Stimulated activated CD8-positive, alpha-beta memory T cell treated with anti-CD3 and anti-CD28 coated beads, Interleukin-15, amount 100 ng/mL, for 4 hours (primary cell): ENCODE results near the gene HES2.
"Not testable (repeated sequence)": the region's sequence is repeated elsewhere in the genome, so short reads cannot be mapped to it uniquely, and the experiment has no call there.

Source experiments
- DNase-seq, 2 donors: peaks; one replicate each; pipeline ENCODE4 v3.0.0-alpha.2; 2020; ENCODE audit warnings: low read depth in 2 of 2

HES2 gene, protein sequence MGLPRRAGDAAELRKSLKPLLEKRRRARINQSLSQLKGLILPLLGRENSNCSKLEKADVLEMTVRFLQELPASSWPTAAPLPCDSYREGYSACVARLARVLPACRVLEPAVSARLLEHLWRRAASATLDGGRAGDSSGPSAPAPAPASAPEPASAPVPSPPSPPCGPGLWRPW

DNA sequence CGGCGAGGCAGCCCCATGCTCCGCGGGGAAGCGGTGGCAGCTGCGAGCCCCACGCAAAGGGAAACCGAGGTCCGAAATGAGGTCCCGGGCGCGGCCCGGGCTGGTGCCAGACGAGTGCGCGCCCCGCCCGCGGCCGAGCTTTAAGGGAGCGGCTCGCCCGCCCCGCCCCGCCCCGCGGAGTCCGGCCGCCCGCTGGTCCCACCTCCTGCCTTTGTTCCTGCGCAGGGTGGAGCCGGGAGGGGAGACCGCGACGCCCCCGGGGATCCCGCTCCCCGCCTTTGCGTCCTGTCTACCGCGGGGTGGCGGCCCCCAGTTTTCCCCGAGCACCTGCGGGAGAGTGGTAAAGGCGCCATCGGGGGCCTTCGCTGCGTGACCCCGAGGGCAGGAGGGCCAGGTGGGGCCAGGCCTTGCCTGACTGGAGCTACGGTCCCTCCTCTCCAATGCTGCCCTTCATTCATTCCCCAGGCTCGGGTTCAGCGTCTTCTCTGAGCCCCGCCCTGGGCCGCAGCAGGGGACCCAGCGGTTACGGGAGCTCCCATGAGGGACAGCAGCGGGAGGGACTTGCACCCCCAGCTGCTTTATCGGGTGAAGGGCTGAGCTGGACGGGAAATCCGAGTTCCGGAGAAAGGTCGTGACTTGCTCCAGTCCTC lies at the start of gene HES2:
Gene HES2 (minus strand): TSS at position 116 of the 650 bp plus-strand sequence. CDS start 99 bp downstream, at position 17.
- DNase-seq, result no peak

DNA sequence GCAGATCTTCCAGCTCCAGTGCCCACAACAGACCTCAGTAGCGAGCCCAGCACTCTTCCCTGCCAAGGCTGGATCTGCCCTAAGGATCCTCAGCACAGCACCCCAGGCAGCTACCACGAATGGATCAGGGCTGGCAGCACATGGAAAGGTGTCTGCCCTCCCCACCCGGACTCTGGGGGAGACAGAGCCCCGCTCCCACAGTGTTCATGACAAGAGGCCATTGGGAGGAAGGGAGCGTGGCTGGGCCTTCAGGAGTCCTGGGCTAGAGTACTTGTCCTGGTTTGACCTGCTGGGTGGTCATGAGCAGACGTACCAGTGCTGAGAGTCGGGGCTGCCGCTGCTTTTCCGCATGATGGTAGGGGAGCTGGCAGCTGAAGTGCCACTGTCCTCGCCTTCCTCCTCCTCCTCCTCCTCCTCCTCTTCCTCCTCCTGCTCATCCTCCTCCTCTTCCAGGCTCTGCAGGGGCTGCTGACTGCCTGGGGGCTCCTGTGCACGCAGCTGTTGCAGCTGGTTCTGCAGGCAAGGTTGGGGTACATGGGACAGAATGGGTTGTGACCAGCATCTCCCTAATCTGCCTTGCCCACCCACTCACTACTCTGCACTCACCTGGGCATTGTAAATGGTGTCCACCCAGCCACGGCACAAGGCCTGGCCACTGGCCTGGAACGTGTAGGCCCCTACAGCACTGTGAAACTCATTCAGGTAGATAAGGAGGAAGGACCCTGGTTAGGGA lies 49.2 kb upstream of the HES2 start:
- no peak for DNase-seq

DNA sequence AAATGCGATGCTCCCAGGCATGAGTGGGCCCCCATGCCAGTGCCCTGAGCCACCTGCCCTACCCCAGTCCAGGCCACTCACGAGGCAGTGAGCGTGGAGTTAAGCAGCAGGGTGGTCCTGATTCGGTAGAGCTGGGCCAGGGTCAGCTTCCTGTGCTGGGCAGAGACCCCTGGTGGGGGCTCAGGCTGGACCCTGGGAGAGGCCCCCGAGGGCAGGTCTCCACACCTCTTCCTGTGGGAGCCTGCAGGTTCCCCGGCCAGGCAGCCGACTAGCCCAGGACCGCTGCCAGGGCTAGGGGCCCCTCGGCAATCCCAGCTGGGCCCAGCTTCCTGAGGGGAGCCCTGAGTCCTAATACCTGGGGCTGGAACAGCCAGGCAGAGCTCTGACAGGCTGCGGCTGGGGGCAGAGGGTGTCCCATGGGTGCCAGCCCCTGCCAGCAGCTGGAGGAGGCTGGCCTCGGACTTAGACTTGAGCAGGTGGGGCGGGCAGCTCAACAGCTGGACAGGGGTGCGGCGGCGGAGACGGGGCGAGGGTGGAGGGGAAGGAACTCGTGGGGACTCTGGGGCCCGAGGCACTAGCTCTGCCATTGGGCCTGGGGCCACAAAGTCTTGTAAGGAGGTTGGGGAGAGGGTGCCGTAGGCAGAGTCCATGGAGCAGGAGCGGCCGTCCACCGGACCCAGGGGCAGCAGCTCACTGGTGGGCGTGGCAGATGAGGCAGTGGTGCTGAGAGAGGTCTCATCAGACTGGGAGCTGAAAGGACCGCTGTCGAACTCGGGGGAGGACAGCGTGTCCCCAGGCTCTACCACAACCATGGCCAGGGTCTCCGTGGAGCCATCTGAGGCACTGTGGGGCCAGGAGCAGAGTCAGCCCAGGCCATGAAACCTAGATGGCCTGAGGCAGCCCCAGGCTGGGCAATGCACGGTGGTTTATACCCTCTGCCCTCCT lies 48.3 kb upstream of the HES2 start:
- no peak for DNase-seq

DNA sequence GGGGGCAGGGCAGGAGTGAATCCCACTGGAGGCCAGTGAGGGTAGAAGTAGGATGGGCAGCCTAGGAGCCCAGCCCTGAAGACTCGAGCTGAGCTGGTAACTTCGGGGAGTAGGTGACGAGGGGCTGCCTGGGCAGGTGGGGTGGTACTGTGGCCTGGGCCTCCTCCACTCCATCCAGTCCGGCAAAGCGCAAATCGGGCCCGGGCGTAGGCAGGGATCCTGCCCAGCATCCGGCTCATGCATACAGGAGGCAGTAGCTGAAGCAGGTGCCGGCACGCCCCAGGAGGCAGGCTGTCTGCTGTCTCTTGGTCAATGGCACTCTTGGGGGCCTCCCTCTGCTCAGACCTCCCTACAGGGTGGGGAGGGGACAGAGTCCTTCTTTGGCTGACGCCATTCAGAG lies 47.5 kb upstream of the HES2 start:
- DNase-seq, result no peak

DNA sequence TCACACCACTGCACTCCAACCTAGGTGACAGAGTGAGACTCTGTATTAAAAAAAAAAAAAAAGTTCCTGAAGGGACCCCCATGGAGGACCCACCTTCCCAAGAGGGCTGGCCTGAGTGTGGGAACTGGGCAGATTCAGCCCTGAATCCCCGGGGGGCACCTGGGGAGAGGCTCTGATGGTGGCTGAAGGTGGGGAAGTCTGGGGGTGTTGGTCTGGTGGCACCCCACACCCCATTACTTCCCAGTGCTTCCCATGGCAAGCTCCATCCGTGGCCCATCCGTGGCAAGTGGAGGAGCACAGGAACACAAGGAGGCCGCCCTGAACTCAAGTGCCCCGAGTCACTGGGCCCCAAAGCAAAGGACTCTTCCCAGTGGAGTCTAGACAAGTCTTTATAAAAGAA lies 47.0 kb upstream of the HES2 start:
- DNase-seq, result no peak

DNA sequence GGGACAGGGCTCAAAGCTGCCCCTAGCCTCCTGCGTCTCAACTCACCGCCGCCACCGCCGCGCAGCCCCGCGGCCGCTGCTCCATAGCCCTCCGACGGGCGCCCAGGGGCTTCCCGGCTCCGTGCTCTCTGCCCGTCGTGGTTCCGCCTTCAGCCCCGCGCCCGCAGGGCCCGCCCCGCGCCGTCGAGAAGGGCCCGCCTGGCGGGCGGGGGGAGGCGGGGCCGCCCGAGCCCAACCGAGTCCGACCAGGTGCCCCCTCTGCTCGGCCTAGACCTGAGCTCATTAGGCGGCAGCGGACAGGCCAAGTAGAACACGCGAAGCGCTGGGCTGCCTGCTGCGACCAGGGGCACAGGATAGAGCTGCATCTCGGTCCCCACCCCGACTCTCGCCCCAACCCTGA lies 46.3 kb upstream of the HES2 start, which contains the start of gene TNFRSF25:
Gene TNFRSF25 (minus strand): TSS at position 151 of the 400 bp plus-strand sequence. CDS start 66 bp downstream, at position 85.
- DNase-seq, result no peak

DNA sequence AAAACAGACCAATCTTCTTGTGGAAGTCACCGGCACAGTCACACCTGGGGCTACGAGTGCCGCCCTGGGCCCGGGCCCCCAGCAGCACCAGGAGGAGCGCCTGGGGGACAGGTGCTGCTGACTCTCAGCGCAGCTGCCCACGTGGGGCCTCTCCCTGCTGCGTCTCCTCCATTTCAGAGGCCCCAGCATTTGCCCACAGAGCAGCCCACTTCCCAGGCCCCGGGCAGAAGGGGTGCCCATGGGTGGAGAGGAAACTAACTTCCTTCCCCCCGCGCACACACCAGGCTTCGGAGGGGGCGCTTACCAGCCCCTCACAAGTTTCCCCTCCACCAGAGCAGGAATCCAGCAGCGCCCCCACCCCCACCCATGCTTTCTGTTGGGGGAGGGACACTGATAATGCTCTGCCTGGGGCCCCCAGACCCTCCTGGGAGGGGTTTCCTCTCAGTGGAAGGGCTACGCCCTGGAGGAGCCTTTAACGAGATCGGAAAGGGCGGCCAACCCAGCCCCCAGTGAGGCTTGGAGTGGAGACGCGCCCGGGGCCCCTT lies 45.8 kb upstream of the HES2 start:
- no peak for DNase-seq

DNA sequence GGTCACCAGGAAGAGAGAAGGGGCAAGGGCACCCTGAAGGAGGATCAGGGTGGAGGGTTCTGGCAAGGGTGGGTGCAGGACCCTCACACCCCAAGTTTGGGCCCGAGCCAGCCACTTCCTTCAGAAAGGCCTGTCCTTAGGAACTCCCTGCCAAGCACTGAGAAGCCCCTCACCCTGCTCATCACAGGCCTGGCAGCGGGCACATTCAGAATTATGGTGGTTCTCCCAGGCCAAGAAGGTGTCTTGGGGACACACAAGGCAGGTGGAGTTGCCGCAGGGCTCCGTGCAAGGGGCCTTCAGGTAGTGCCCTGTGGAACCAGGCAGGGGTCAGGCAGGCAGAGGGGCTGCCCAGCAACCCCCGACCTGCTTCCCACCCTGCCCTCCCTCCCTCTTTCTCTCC lies 45.2 kb upstream of the HES2 start:
- no peak for DNase-seq

DNA sequence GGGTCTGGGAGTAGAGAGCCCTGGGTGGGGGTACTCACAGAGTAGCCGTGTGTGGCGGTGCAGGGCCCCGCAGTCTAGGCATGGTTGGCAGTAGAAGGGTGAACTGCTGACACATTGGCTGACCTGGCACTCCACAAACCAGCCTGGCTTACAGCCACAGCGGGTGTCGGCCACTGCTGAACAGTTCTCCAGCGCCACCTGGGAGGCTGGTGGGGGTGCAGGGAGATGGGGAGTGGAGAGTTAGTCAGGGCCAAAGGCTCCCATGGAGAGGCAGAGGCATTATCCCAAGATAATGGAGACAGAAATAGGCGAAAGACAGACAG lies 44.8 kb upstream of the HES2 start:
- no peak for DNase-seq

DNA sequence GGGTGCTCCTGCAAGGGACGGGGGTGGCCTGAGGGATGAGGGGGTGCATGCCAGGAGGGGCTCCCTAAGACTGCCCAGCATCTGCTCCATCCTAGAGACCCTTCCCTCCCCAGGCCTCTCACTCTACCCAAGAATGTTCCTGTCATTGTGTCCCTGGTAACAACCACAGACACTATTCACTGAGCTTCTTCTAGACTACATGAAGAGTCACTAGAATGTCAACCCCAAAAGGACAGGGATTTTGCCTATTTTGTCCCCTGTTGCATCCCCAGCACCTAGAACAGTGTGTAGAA lies 43.3 kb upstream of the HES2 start:
- no peak for DNase-seq

DNA sequence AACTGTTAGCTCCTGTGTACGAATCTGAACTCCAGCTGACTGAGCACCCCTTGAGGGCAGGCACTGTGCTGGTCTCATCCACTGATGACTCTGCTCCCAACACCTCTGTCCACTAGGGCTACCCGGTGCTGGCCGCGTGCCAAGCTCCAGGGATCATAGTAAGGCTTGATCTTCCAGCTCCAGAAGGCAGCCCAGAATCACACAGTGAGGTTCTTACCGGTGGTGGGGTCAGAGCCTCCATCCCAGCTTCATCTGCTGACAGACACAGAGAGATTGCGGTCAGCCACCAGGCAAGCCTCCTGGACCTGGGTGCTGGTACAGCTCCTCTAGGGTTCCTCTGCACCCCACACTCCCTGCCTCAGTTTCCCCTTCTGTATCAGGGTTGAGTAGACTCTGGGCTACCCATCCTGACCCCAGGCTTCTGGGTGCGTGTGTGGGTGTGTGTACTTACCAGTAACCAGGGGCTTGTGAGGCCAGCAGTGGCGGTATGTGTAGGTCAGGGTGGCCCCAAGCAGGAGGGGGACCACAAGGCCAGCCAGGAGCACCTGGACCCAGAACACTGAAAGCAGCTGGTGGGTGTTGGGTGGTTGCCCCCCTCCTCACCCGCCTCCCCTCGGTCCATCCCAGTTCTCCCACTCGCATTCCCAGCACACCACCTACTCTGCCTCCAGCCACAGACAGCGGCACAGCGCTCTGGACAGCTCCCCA lies 42.8 kb upstream of the HES2 start:
- DNase-seq, result no peak

DNA sequence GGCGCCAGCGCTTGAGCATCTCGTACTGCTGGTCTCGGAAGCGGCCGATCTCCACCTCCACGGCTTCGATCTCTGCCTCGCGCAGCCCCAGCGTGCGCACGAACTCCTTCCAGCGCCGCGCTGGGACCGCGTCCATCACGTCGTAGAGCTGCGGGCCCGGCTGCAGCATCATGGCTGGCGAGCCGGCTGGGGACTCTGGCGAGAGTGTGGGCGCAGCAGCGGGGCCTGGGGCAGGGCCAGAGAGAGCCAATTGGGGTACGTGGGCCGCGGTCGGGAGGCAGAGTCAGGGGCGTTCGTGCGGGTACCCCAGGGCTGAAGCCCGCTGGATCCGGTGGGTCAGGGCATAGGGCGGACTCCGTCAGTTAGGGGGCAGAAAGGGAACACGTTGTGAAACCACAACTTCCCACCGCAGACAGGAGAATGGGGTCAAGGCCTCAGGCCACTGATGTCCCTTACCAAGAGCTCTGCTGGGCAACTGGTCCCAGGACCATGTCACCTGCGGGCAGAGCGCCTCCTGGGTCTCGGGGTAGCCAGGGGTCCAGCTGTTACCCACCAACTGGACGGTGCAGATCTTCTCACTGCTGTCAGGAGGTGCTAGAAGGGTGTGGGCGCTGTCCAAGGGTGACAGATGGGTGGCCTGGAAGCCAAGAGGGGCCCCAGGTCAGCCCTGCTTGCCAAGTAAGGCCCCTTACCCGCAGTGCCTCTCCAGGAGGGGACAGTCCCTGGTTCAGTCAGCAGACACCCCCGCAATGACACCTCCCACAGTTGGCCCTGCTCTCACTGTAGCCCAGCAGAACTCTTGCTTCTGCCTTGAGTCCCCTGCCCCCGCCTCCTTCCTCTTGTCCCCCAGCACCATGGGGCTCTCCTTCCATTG lies 42.1 kb upstream of the HES2 start:
- peak in 1 of 2 donors; percentile 21 for DNase-seq

DNA sequence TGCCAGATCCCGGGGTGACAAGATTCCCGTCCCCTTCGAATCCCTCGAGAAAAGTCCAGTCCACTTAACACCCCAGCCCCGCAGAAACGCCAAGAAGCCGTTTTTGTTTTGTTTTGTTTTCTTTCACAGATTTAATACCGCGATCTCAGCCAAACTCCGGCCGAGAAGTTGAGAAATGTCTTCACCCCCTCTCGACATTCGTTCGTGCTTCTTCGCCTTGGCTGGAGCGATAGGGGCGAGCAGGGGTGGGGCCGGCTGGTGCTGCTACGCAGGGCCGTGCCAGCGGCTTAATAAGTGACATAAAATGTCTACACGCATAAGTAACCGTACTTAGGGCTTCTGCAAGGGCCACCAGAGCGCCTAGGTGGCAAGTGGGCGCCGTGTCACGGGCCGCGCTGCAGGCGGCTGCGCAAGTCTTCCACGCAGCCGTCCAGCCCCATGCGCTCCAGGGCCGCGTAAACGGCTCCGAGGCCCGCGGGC lies 41.4 kb upstream of the HES2 start:
- no peak for DNase-seq

DNA sequence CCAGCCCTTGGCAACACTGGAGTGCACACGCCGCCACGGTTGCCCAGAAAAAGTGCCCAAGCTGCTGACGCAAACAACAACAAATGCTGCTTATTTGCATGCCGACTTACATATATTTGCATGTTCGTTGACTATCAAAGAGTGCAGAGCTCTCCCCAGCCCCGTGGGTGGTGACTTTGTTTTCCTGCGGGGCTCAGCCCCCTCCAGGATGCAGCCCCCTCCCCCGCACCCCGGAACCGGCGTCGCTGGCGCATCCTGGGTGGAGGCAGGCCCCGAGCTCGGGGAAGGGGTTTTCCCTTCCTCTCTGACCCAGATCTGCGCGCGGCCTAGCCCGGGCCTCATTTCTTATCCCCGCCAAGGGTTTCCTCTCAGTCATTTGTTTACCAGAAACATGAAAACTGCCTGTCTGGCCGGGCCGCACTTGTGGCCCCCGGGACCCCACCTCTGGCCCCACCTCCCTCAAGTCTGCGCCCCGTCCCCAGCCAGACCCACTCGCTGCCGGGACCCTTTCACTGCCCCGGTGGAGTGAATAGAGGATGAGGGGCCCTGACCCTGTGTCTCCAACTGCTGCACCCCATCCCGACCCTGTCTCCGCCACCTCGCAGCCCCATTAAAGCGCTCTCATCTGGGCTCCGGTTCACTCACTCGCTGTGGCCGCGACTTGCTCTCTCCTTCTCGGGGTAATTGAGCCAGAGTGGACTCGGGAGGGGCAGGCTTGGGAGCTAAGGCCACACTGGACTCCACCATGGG lies 40.8 kb upstream of the HES2 start:
- DNase-seq, result peak; percentile 86 to 91

DNA sequence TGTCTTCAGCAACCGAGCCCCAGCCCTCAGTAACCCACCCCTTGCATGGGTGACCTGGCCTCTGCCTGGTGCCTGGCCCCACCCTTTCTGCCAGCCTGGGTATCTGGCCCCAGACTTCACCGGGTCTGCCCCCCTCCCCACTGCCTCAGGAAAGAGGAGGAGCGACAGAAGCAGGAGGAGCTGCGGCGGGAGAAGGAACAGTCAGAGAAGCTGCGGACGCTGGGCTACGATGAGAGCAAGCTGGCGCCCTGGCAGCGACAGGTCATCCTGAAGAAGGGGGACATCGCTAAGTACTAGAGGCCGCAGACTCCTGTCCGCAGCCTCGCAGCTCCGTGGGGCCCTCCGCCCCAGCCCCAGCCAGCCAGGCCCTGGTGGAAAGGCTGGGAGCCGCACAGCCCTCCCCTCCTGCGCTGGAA lies 40.1 kb upstream of the HES2 start:
- no peak for DNase-seq

DNA sequence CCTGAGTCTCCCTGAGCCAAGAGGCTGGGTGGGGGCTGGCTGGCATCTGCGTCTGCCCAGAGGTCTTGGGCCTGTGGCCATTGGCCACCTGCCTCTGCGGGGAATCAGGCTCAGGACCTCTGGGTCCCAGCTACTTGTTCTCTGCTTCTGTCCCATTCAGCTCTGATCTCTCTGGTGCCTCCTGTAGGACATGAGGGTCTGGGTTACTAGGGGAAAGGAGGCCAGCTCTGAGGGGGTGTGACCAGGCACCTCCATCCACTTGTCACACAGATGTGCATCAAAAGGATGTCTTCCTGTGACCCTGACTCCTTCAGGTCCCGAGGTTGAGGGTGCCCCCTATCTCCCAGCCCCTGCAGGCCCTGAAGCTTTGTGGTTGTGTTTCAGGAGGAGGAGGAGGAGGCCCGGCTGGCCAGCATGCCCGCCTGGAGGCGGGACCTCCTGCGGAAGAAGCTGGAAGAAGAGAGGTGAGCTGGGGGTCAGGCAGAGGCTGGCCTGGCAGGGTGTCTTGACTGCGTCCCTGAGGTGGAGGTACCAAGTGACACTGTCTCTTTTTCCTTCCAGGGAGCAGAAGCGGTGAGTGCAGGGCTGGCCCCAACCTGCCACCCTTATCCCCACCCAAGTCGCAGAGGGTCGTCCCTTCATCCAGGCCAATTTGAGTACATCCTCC lies 37.2 kb upstream of the HES2 start:
- no peak for DNase-seq

DNA sequence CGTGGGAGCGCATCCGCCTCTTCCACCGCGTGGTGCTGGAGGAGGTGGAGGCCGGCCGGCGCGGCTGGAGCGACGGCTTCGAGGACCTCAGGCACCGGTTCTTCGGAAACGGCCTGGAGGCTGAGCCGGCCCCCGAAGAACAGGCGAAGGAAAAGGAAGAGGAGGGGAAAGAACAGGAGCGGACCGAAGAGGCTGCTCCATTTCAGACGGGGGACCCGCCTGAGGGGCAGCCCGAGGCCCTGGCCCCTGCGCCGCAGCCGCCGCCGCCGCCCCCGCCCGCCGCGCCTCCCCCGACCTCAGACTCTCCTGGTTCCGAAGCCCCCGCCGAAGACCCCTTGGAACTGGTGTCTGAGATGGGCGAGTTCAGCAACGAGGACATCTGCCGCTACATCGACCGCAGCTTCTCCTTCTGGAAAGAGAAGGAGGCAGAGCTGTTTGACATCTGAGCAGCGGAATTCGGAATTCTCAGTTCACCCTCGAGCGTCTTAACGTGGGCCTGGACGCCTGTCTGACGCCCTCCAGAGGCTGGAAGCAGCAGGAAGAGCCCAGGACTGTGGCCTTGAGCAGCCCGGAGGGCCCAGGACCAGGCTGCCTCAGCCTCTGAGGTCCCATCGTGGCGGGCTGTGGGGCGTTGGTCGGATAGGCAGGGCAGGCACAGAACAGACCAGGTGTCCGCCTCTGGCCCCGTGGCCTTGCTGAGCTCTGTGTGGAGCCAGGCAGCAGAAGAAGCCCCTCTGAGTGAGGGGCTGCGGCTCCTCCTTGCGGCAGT lies 36.2 kb upstream of the HES2 start:
- not testable (repeated sequence) for DNase-seq
